ENCODE measurements around the gene DHRSX.
"Not testable (repeated sequence)": the region's sequence is repeated elsewhere in the genome, so short reads cannot be mapped to it uniquely, and the experiment has no call there.

- TF ChIP-seq CTCF (conservative IDR thresholded peaks at IDR 0.05 in 1 of 2, IDR thresholded peaks at IDR 0.05 in 1 of 2; ENCODE audit: extremely low read depth in 1 of 2, insufficient read depth in 1 of 2, low read depth in 1 of 2, low read length in 2 of 2); EZH2 (IDR thresholded peaks at IDR 0.05; ENCODE audit: borderline replicate concordance, low read length): not testable (repeated sequence)
These were observed 46.2 kb downstream of the DHRSX start for GRCh38 chrX:2454620-2455019.
